PC-9 (cell line): ENCODE data around the gene FUT6.

Experiments used
- CTCF ChIP-seq: fragments of 200-600 bp; sonication (generic); conservative IDR thresholded peaks from 2 replicates; pipeline ENCODE4 v1.6.1; 2017; ENCODE audit warnings: mixed run types, antibody characterized with exemption, mild to moderate bottlenecking, moderate library complexity
- EZH2 ChIP-seq: fragments of 200-600 bp; sonication (generic); IDR thresholded peaks from 2 replicates; pipeline ENCODE4 v1.8.0; 2017; ENCODE audit warnings: antibody characterized with exemption, low read depth

GRCh38 chr19:5798244-5798643, 41.3 kb downstream of the FUT6 start:
- TF ChIP-seq CTCF, result no peak
- TF ChIP-seq EZH2, result no peak
